ENCODE data around the gene NT5DC1.

- TF ChIP-seq CTCF (IDR thresholded peaks at IDR 0.05; ENCODE audit: borderline replicate concordance, extremely low read depth, low read length, poor library complexity, severe bottlenecking): no peak
- TF ChIP-seq EZH2 (IDR thresholded peaks at IDR 0.05; ENCODE audit: borderline replicate concordance, low read depth, low read length, severe bottlenecking): no peak
Observed at GRCh38 chr6:116108836-116109235, 8.2 kb downstream of the NT5DC1 start.
